K562 (cell line): ENCODE data around the gene XPOT. TPM values are rescaled to one million over a fixed set of nuclear protein-coding genes. Genes with fewer than 3 reads are reported as not detected.
A peak's percentile ranks its signal among the peaks of the same experiment; 100 is the strongest.

Source experiments
- ATF7 ChIP-seq: fragments of 450-650 bp; IDR thresholded peaks from 2 replicates; pipeline ENCODE4 v1.7.1; 2014; ENCODE audit warnings: mild to moderate bottlenecking, moderate library complexity
- EHMT2 ChIP-seq: fragments of 450-650 bp; IDR thresholded peaks from 2 replicates; pipeline ENCODE4 v1.6.1; 2018; ENCODE audit warnings: antibody characterized with exemption
- ELF1 ChIP-seq: fragments of 200-800 bp; sonication (Bioruptor generic); IDR thresholded peaks from 2 replicates; pipeline ENCODE4 v1.6.1; 2016; ENCODE audit warnings: missing genetic modification characterization, missing compliant biosample characterization
- GTF2F1 ChIP-seq: IDR thresholded peaks from 2 replicates; pipeline ENCODE4 v1.6.1; 2011; ENCODE audit warnings: low read depth, low read length, improper control_type of control experiment
- HNRNPK ChIP-seq: fragments of 200-400 bp; formaldehyde crosslinking; IDR thresholded peaks from one replicate; pipeline ENCODE4 v1.6.1; 2018; ENCODE audit warnings: mild to moderate bottlenecking, low read depth, low read length; ENCODE audit not compliant: poor library complexity, severe bottlenecking
- KLF10 ChIP-seq: fragments of 250-450 bp; sonication (Bioruptor Pico); IDR thresholded peaks from 2 replicates; pipeline ENCODE4 v1.6.1; 2021; ENCODE audit warnings: matching md5 sums
- NUFIP1 ChIP-seq: fragments of 450-650 bp; IDR thresholded peaks from 2 replicates; pipeline ENCODE4 v1.6.1; 2018; ENCODE audit not compliant: partially characterized antibody
- PHB ChIP-seq: fragments of 250-450 bp; sonication (Bioruptor Pico); IDR thresholded peaks from 2 replicates; pipeline ENCODE4 v1.5.0; 2021
- PKNOX1 ChIP-seq: fragments of 450-650 bp; IDR thresholded peaks from 2 replicates; pipeline ENCODE4 v1.6.1; 2016
- SAP30 ChIP-seq: fragments of 200-600 bp; sonication (generic); IDR thresholded peaks from 2 replicates; pipeline ENCODE4 v1.6.1; 2012; ENCODE audit warnings: borderline replicate concordance, low read depth, mild to moderate bottlenecking, moderate library complexity, low read length, control low read depth, inconsistent platforms; ENCODE audit not compliant: insufficient read depth, poor library complexity, severe bottlenecking
- SMARCA4 ChIP-seq: fragments of 450-650 bp; IDR thresholded peaks from 2 replicates; pipeline ENCODE4 v1.6.1; 2016
- SP1 ChIP-seq: sonication (generic); formaldehyde crosslinking; IDR thresholded peaks from 2 replicates; pipeline ENCODE4 v1.8.1; 2022; ENCODE audit warnings: mild to moderate bottlenecking, missing genetic modification reagents
- TCF7 ChIP-seq: sonication (generic); IDR thresholded peaks from 2 replicates; pipeline ENCODE4 v1.6.1; 2016; ENCODE audit warnings: antibody characterized with exemption, borderline replicate concordance
- VEZF1 ChIP-seq: fragments of 200-800 bp; sonication (Bioruptor generic); IDR thresholded peaks from 2 replicates; pipeline ENCODE4 v1.6.1; 2017; ENCODE audit warnings: missing genetic modification characterization, missing compliant biosample characterization
- ZBED1 ChIP-seq: IDR thresholded peaks from 2 replicates; pipeline ENCODE4 v1.6.1; 2014
- ZMIZ1 ChIP-seq, 2 experiments: fragments of 150-350 bp in 1 of 2; IDR thresholded peaks; 2 replicates each; pipeline ENCODE4 v1.6.1; 2012 to 2016; ENCODE audit warnings: low read depth in 2 of 2, low read length in 2 of 2, mild to moderate bottlenecking in 1 of 2, moderate library complexity in 1 of 2
- ZNF121 ChIP-seq: sonication (generic); formaldehyde crosslinking; conservative IDR thresholded peaks from 2 replicates; pipeline ENCODE4 v1.8.0; 2022; ENCODE audit warnings: missing genetic modification reagents
- polyA plus RNA-seq, 8 experiments: library from polyadenylated mRNA; depleted of rRNA in 4 of 8; stranded (reverse) in 5 of 8; unstranded in 3 of 8; fragments of >200 nt; fragmentation: Nextera tagmentation in 2 of 8; fragmentation: Illumina TruSeq in 1 of 8; extraction: Ambion mirVana in 2 of 8; extraction: Trizol in 1 of 8; gene quantifications; 2 replicates each; pipeline versions ENCODE4 v1.2.1 to v1.2.3, GENCODE V29; 2011 to 2014; ENCODE audit warnings: inconsistent platforms in 1 of 8, missing spikeins in 1 of 8
- total RNA-seq, 7 experiments: library from RNA; depleted of rRNA in 6 of 7; stranded (reverse); fragments of >200 nt in 6 of 7; fragmentation: Illumina TruSeq in 2 of 7; extraction: Trizol in 2 of 7; gene quantifications; 2 replicates each; pipeline versions ENCODE4 v1.2.1 to v1.2.3, GENCODE V29; 2011 to 2021; ENCODE audit warnings: low replicate concordance in 1 of 7
- TF ChIP-seq, protein P1 (sequence below): fragments of 450-650 bp; IDR thresholded peaks from 2 replicates; pipeline ENCODE4 v1.6.1; 2017; ENCODE audit warnings: antibody characterized with exemption, mild to moderate bottlenecking

Gene XPOT
- total and polyA plus RNA-seq, 9 of the 15 experiments (the other 6 are each of a cell fraction or from before 2014, with no cell fraction given): 26.2 to 192 (median 102) TPM

DNA sequence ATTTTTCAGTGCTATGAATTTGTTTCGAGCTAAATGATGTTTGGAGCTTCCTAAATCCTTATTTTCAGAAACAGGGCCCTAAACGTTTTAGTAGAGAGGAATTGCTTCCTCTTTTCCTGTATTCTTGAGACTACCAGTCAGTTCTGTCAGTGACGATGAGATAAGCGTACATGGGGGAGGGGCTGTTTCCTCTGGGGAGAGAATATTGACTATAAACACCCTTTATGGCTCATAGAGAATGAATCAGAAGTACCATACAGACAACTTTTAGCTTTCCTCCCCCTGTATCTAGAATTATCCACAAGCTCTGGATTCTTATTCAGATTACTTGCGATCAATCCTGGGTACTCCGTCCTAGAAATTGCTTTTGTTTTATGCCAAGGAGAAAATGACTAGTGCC, 52.8 kb downstream of the XPOT start (continued):
- no peak for TF ChIP-seq ZMIZ1 (IDR thresholded peaks at IDR 0.05; ENCODE audit: low read depth in 2 of 2, low read length in 2 of 2)
- peak; percentile 70 for TF ChIP-seq ATF7
- no peak for TF ChIP-seq SAP30
- TF ChIP-seq SMARCA4: peak; percentile 86
- TF ChIP-seq HNRNPK: no peak
- TF ChIP-seq EHMT2: no peak
- TF ChIP-seq, protein P1, sequence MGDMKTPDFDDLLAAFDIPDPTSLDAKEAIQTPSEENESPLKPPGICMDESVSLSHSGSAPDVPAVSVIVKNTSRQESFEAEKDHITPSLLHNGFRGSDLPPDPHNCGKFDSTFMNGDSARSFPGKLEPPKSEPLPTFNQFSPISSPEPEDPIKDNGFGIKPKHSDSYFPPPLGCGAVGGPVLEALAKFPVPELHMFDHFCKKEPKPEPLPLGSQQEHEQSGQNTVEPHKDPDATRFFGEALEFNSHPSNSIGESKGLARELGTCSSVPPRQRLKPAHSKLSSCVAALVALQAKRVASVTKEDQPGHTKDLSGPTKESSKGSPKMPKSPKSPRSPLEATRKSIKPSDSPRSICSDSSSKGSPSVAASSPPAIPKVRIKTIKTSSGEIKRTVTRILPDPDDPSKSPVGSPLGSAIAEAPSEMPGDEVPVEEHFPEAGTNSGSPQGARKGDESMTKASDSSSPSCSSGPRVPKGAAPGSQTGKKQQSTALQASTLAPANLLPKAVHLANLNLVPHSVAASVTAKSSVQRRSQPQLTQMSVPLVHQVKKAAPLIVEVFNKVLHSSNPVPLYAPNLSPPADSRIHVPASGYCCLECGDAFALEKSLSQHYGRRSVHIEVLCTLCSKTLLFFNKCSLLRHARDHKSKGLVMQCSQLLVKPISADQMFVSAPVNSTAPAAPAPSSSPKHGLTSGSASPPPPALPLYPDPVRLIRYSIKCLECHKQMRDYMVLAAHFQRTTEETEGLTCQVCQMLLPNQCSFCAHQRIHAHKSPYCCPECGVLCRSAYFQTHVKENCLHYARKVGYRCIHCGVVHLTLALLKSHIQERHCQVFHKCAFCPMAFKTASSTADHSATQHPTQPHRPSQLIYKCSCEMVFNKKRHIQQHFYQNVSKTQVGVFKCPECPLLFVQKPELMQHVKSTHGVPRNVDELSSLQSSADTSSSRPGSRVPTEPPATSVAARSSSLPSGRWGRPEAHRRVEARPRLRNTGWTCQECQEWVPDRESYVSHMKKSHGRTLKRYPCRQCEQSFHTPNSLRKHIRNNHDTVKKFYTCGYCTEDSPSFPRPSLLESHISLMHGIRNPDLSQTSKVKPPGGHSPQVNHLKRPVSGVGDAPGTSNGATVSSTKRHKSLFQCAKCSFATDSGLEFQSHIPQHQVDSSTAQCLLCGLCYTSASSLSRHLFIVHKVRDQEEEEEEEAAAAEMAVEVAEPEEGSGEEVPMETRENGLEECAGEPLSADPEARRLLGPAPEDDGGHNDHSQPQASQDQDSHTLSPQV: 0 out of 2 replicates have a peak, but pooled peaks have one; percentile 34
- no peak for TF ChIP-seq ZNF121 (CRISPR knock-in tag)
- TF ChIP-seq KLF10 (CRISPR knock-in tag): no peak
- no peak for TF ChIP-seq PHB (CRISPR knock-in tag)
- no peak for TF ChIP-seq SP1 (CRISPR knock-in tag)
- TF ChIP-seq ELF1 (tag): no peak; the same call in 1 of the 2 replicates
- TF ChIP-seq VEZF1 (CRISPR knock-in tag): peak; percentile 74; the same call in 1 of the 2 replicates
- no peak for TF ChIP-seq GTF2F1
- no peak for TF ChIP-seq TCF7
- peak; percentile 81 for TF ChIP-seq PKNOX1
- TF ChIP-seq NUFIP1: no peak
- TF ChIP-seq ZBED1: no peak
